SK-N-SH (cell line): Measurements from ENCODE around the gene ATP8B1. TPM values are rescaled to one million over a fixed set of nuclear protein-coding genes. Genes with fewer than 3 reads are reported as not detected.
"Not testable (repeated sequence)": the region's sequence is repeated elsewhere in the genome, so short reads cannot be mapped to it uniquely, and the experiment has no call there.

Source experiments
- CTCF ChIA-PET: fragments of 300-600, 350-600 bp; formaldehyde crosslinking; extraction: SDS; loops from one replicate; lab custom pipeline; 2021; lab: Yijun Ruan, JAX
- POLR2A ChIA-PET: fragments of 350-600 bp; sonication (Branson Sonifier 250); formaldehyde crosslinking; extraction: SDS; loops from one replicate; lab custom pipeline; 2020; ENCODE audit warnings: antibody characterized with exemption, inconsistent platforms; lab: Yijun Ruan, JAX
- DNase-seq: peaks from one replicate; pipeline ENCODE4 v3.0.0; 2012
- H2AFZ ChIP-seq: fragments of 200-600 bp; sonication (generic); 2 replicates; pipeline ENCODE4 v1.8.1; 2016; ENCODE audit warnings: antibody characterized with exemption, mild to moderate bottlenecking, low read depth
- H3F3A ChIP-seq: fragments of 200-600 bp; sonication (generic); replicated peaks from 2 replicates; pipeline ENCODE3; 2016; ENCODE audit warnings: antibody characterized with exemption, mild to moderate bottlenecking; ENCODE audit not compliant: insufficient read depth
- H3K27ac ChIP-seq, 2 experiments: fragments of 200-500 bp in 1 of 2; fragments of 200-600 bp in 1 of 2; sonication (Bioruptor generic) in 1 of 2; sonication (generic), shearing (Covaris generic) in 1 of 2; 2 replicates each; pipeline versions ENCODE4 v1.5.1 to v1.6.1; 2014 to 2016; ENCODE audit warnings: low read depth in 2 of 2, inconsistent platforms in 1 of 2, low read length in 1 of 2, mild to moderate bottlenecking in 1 of 2, mixed read lengths in 1 of 2
- H3K27me3 ChIP-seq: fragments of 200-600 bp; sonication (generic), shearing (Covaris generic); 2 replicates; pipeline ENCODE4 v1.6.1; 2016; ENCODE audit warnings: mixed run types; ENCODE audit not compliant: insufficient read depth
- H3K36me3 ChIP-seq, 2 experiments: fragments of 200-500 bp in 1 of 2; fragments of 200-600 bp in 1 of 2; sonication (Bioruptor generic) in 1 of 2; sonication (generic) in 1 of 2; replicated peaks in 1 of 2; 2 replicates each; pipeline versions ENCODE3 to v1.5.1; 2014 to 2016; ENCODE audit warnings: low read length in 1 of 2, mild to moderate bottlenecking in 1 of 2; ENCODE audit not compliant: insufficient read depth in 2 of 2, control insufficient read depth in 1 of 2
- H3K4me1 ChIP-seq, 2 experiments: fragments of 200-500 bp in 1 of 2; fragments of 200-600 bp in 1 of 2; sonication (Bioruptor generic) in 1 of 2; sonication (generic), shearing (Covaris generic) in 1 of 2; 2 replicates each; pipeline versions ENCODE4 v1.5.1 to v1.6.1; 2014 to 2016; ENCODE audit warnings: low read depth in 1 of 2, low read length in 1 of 2, mixed run types in 1 of 2; ENCODE audit not compliant: insufficient read depth in 2 of 2, control insufficient read depth in 1 of 2
- H3K4me2 ChIP-seq: fragments of 200-600 bp; sonication (generic), shearing (Covaris generic); 2 replicates; pipeline ENCODE4 v1.6.1; 2017; ENCODE audit warnings: mixed run types
- H3K4me3 ChIP-seq, 2 experiments: fragments of 200-500 bp in 1 of 2; fragments of 200-600 bp in 1 of 2; sonication (Bioruptor generic) in 1 of 2; sonication (generic), shearing (Covaris generic) in 1 of 2; 2 replicates each; pipeline versions ENCODE4 v1.5.1 to v1.8.1; 2014 to 2016; ENCODE audit warnings: low read depth in 2 of 2, inconsistent platforms in 1 of 2, low read length in 1 of 2, mild to moderate bottlenecking in 1 of 2, mixed read lengths in 1 of 2, moderate library complexity in 1 of 2
- H3K79me2 ChIP-seq: fragments of 200-600 bp; sonication (generic); 2 replicates; pipeline ENCODE4 v1.8.1; 2017; ENCODE audit warnings: mild to moderate bottlenecking; ENCODE audit not compliant: insufficient read depth
- H3K9ac ChIP-seq: fragments of 200-600 bp; sonication (generic); 2 replicates; pipeline ENCODE4 v1.6.1; 2017; ENCODE audit warnings: mixed run types
- H3K9me2 ChIP-seq: fragments of 200-600 bp; sonication (generic); 2 replicates; pipeline ENCODE4 v1.6.1; 2017; ENCODE audit warnings: mixed run types
- H3K9me3 ChIP-seq: fragments of 200-600 bp; sonication (generic); 2 replicates; pipeline ENCODE4 v1.6.1; 2017; ENCODE audit warnings: mixed run types, mild to moderate bottlenecking, moderate library complexity
- H4K20me1 ChIP-seq: fragments of 200-600 bp; sonication (generic); 2 replicates; pipeline ENCODE4 v1.6.1; 2017; ENCODE audit warnings: mild to moderate bottlenecking, mixed run types; ENCODE audit not compliant: insufficient read depth
- FOSL2 ChIP-seq: IDR thresholded peaks from 2 replicates; pipeline ENCODE4 v1.4.0; 2012; ENCODE audit warnings: low read depth, mild to moderate bottlenecking, moderate library complexity, borderline replicate concordance
- PBX3 ChIP-seq: IDR thresholded peaks from 2 replicates; pipeline ENCODE4; 2012
- REST ChIP-seq: IDR thresholded peaks from 2 replicates; pipeline ENCODE4 v1.6.1; 2012; ENCODE audit warnings: mild to moderate bottlenecking, low read depth, low read length, moderate library complexity
- TEAD4 ChIP-seq: IDR thresholded peaks from 2 replicates; pipeline ENCODE4 v1.4.0; 2012; ENCODE audit warnings: mild to moderate bottlenecking, borderline replicate concordance; ENCODE audit not compliant: insufficient read depth
- YY1 ChIP-seq: IDR thresholded peaks from 2 replicates; pipeline ENCODE4 v1.4.0; 2012; ENCODE audit warnings: low read depth, mild to moderate bottlenecking
- WGBS: methylation state at CpG from one replicate; pipeline ENCODE4 v1.1.6; 2017; ENCODE audit warnings: low lambda C conversion rate; 5-methylcytosine and 5-hydroxymethylcytosine counted together
- polyA plus RNA-seq, 3 experiments: library from polyadenylated mRNA; depleted of rRNA; stranded (reverse); fragments of >200 nt; gene quantifications; 2 replicates each; pipeline ENCODE4 v1.2.3, GENCODE V29; 2012

Gene ATP8B1
- polyA plus RNA-seq, 1 of the 3 experiments (the other 2 are of a cell fraction), result 43.8 TPM

- H3K4me3 ChIP-seq, H3K9ac ChIP-seq, H3K4me2 ChIP-seq, H3K9me2 ChIP-seq, DNase-seq, H2AFZ ChIP-seq, H3F3A ChIP-seq, H3K9me3 ChIP-seq, POLR2A ChIA-PET, H3K4me1 ChIP-seq, H3K27me3 ChIP-seq, CTCF ChIA-PET, H3K27ac ChIP-seq: not testable (repeated sequence)
- Histone ChIP-seq H3K79me2 (peaks cover 80% of the 10 kb centered on the region), H3K36me3 (peaks cover 0 to 36% of the 10 kb centered on the region in 2 experiments), H4K20me1 (peaks cover 46% of the 10 kb centered on the region)
- 92% methylated on average over 6 of the region's 31 CpGs for WGBS
Observed at GRCh38 chr18:57719211-57719935, 83.7 kb downstream of the ATP8B1 start.

- POLR2A ChIA-PET, result no interaction called here
- H4K20me1 ChIP-seq, result peaks cover 70% of the 10 kb centered on the region
Observed at GRCh38 chr18:57716549-57716948, 86.6 kb downstream of the ATP8B1 start.

More at GRCh38 chr18:57716549-57716948, 86.6 kb downstream of the ATP8B1 start:
- H3K79me2 ChIP-seq, result peaks cover 97% of the 10 kb centered on the region
- H3K4me3 ChIP-seq, result no peak overlapping the region
- TF ChIP-seq PBX3, result no peak
- no peak for TF ChIP-seq TEAD4
- TF ChIP-seq REST, result peak; percentile 65
- no peak for TF ChIP-seq FOSL2
- no peak for TF ChIP-seq YY1
- H3K9me2 ChIP-seq, result no peaks in the 10 kb centered on the region
- H3K9me3 ChIP-seq, result 0 out of 2 replicates have a peak, but pooled peaks cover 6% of the 10 kb centered on the region
- CTCF ChIA-PET, result no interaction called here
- peaks cover 8% of the 10 kb centered on the region for H3F3A ChIP-seq
- H3K4me1 ChIP-seq, result peaks cover 7 to 14% of the 10 kb centered on the region in 2 experiments; a peak in 2 of 4 replicates
- no peak overlapping the region for H3K9ac ChIP-seq
- 69% methylated on average over 3 of the region's 3 CpGs for WGBS
- H2AFZ ChIP-seq, result no peak overlapping the region
- no peak overlapping the region for H3K27ac ChIP-seq
- no peak overlapping the region for H3K4me2 ChIP-seq
- no peak for DNase-seq
- H3K27me3 ChIP-seq, result no peaks in the 10 kb centered on the region
- H3K36me3 ChIP-seq, result peaks cover 0 to 42% of the 10 kb centered on the region in 2 experiments
